SK-N-SH (cell line): ENCODE results near the gene IARS2. TPM values are rescaled to one million over a fixed set of nuclear protein-coding genes. Genes with fewer than 3 reads are reported as not detected.

Experiments
- CTCF ChIA-PET: fragments of 300-600, 350-600 bp; formaldehyde crosslinking; extraction: SDS; loops from one replicate; lab custom pipeline; 2021; lab: Yijun Ruan, JAX
- POLR2A ChIA-PET: fragments of 350-600 bp; sonication (Branson Sonifier 250); formaldehyde crosslinking; extraction: SDS; loops from one replicate; lab custom pipeline; 2020; ENCODE audit warnings: antibody characterized with exemption, inconsistent platforms; lab: Yijun Ruan, JAX
- DNase-seq: peaks from one replicate; pipeline ENCODE4 v3.0.0; 2012
- H2AFZ ChIP-seq: fragments of 200-600 bp; sonication (generic); 2 replicates; pipeline ENCODE4 v1.8.1; 2016; ENCODE audit warnings: antibody characterized with exemption, mild to moderate bottlenecking, low read depth
- H3F3A ChIP-seq: fragments of 200-600 bp; sonication (generic); replicated peaks from 2 replicates; pipeline ENCODE3; 2016; ENCODE audit warnings: antibody characterized with exemption, mild to moderate bottlenecking; ENCODE audit not compliant: insufficient read depth
- H3K27ac ChIP-seq, 2 experiments: fragments of 200-500 bp in 1 of 2; fragments of 200-600 bp in 1 of 2; sonication (Bioruptor generic) in 1 of 2; sonication (generic), shearing (Covaris generic) in 1 of 2; 2 replicates each; pipeline versions ENCODE4 v1.5.1 to v1.6.1; 2014 to 2016; ENCODE audit warnings: low read depth in 2 of 2, inconsistent platforms in 1 of 2, low read length in 1 of 2, mild to moderate bottlenecking in 1 of 2, mixed read lengths in 1 of 2
- H3K27me3 ChIP-seq: fragments of 200-600 bp; sonication (generic), shearing (Covaris generic); 2 replicates; pipeline ENCODE4 v1.6.1; 2016; ENCODE audit warnings: mixed run types; ENCODE audit not compliant: insufficient read depth
- H3K36me3 ChIP-seq, 2 experiments: fragments of 200-500 bp in 1 of 2; fragments of 200-600 bp in 1 of 2; sonication (Bioruptor generic) in 1 of 2; sonication (generic) in 1 of 2; replicated peaks in 1 of 2; 2 replicates each; pipeline versions ENCODE3 to v1.5.1; 2014 to 2016; ENCODE audit warnings: low read length in 1 of 2, mild to moderate bottlenecking in 1 of 2; ENCODE audit not compliant: insufficient read depth in 2 of 2, control insufficient read depth in 1 of 2
- H3K4me1 ChIP-seq, 2 experiments: fragments of 200-500 bp in 1 of 2; fragments of 200-600 bp in 1 of 2; sonication (Bioruptor generic) in 1 of 2; sonication (generic), shearing (Covaris generic) in 1 of 2; 2 replicates each; pipeline versions ENCODE4 v1.5.1 to v1.6.1; 2014 to 2016; ENCODE audit warnings: low read depth in 1 of 2, low read length in 1 of 2, mixed run types in 1 of 2; ENCODE audit not compliant: insufficient read depth in 2 of 2, control insufficient read depth in 1 of 2
- H3K4me2 ChIP-seq: fragments of 200-600 bp; sonication (generic), shearing (Covaris generic); 2 replicates; pipeline ENCODE4 v1.6.1; 2017; ENCODE audit warnings: mixed run types
- H3K4me3 ChIP-seq, 2 experiments: fragments of 200-500 bp in 1 of 2; fragments of 200-600 bp in 1 of 2; sonication (Bioruptor generic) in 1 of 2; sonication (generic), shearing (Covaris generic) in 1 of 2; 2 replicates each; pipeline versions ENCODE4 v1.5.1 to v1.8.1; 2014 to 2016; ENCODE audit warnings: low read depth in 2 of 2, inconsistent platforms in 1 of 2, low read length in 1 of 2, mild to moderate bottlenecking in 1 of 2, mixed read lengths in 1 of 2, moderate library complexity in 1 of 2
- H3K79me2 ChIP-seq: fragments of 200-600 bp; sonication (generic); 2 replicates; pipeline ENCODE4 v1.8.1; 2017; ENCODE audit warnings: mild to moderate bottlenecking; ENCODE audit not compliant: insufficient read depth
- H3K9ac ChIP-seq: fragments of 200-600 bp; sonication (generic); 2 replicates; pipeline ENCODE4 v1.6.1; 2017; ENCODE audit warnings: mixed run types
- H3K9me2 ChIP-seq: fragments of 200-600 bp; sonication (generic); 2 replicates; pipeline ENCODE4 v1.6.1; 2017; ENCODE audit warnings: mixed run types
- H3K9me3 ChIP-seq: fragments of 200-600 bp; sonication (generic); 2 replicates; pipeline ENCODE4 v1.6.1; 2017; ENCODE audit warnings: mixed run types, mild to moderate bottlenecking, moderate library complexity
- H4K20me1 ChIP-seq: fragments of 200-600 bp; sonication (generic); 2 replicates; pipeline ENCODE4 v1.6.1; 2017; ENCODE audit warnings: mild to moderate bottlenecking, mixed run types; ENCODE audit not compliant: insufficient read depth
- CHD2 ChIP-seq: fragments of 150-350 bp; IDR thresholded peaks from 2 replicates; pipeline ENCODE4 v1.6.1; 2018; ENCODE audit warnings: low read length; ENCODE audit not compliant: partially characterized antibody
- CTCF ChIP-seq: fragments of 200-600 bp; sonication (generic); IDR thresholded peaks from 2 replicates; pipeline ENCODE4 v1.6.1; 2017; ENCODE audit warnings: antibody characterized with exemption, mild to moderate bottlenecking, moderate library complexity
- GABPA ChIP-seq: IDR thresholded peaks from 2 replicates; pipeline ENCODE4 v1.4.0; 2012; ENCODE audit warnings: low read depth, mild to moderate bottlenecking
- JUND ChIP-seq: IDR thresholded peaks from 2 replicates; pipeline ENCODE4 v1.4.0; 2012
- MEF2A ChIP-seq: IDR thresholded peaks from 2 replicates; pipeline ENCODE4 v1.4.0; 2012; ENCODE audit warnings: low read depth, borderline replicate concordance
- MXI1 ChIP-seq: IDR thresholded peaks from 2 replicates; pipeline ENCODE4 v1.6.1; 2012; ENCODE audit warnings: mild to moderate bottlenecking, low read depth, low read length, improper control_type of control experiment
- NFIC ChIP-seq: IDR thresholded peaks from 2 replicates; pipeline ENCODE4 v1.4.0; 2012; ENCODE audit warnings: borderline replicate concordance
- NRF1 ChIP-seq: IDR thresholded peaks from 2 replicates; pipeline ENCODE4 v1.6.1; 2012; ENCODE audit warnings: low read depth, mild to moderate bottlenecking, low read length
- RAD21 ChIP-seq: IDR thresholded peaks from 2 replicates; pipeline ENCODE4 v1.6.1; 2012; ENCODE audit warnings: mild to moderate bottlenecking, low read length
- RCOR1 ChIP-seq: fragments of 150-350 bp; IDR thresholded peaks from 2 replicates; pipeline ENCODE4 v1.6.1; 2017; ENCODE audit warnings: antibody characterized with exemption, low read length
- RFX5 ChIP-seq: IDR thresholded peaks from 2 replicates; pipeline ENCODE4 v1.6.1; 2012; ENCODE audit warnings: mild to moderate bottlenecking, improper control_type of control experiment, low read length
- SMC3 ChIP-seq: IDR thresholded peaks from 2 replicates; pipeline ENCODE4 v1.6.1; 2012; ENCODE audit warnings: low read depth, low read length, improper control_type of control experiment
- TEAD4 ChIP-seq: IDR thresholded peaks from 2 replicates; pipeline ENCODE4 v1.4.0; 2012; ENCODE audit warnings: mild to moderate bottlenecking, borderline replicate concordance; ENCODE audit not compliant: insufficient read depth
- USF2 ChIP-seq: fragments of 150-350 bp; IDR thresholded peaks from 2 replicates; pipeline ENCODE4 v1.6.1; 2017; ENCODE audit warnings: antibody characterized with exemption, low read length, low read depth, borderline replicate concordance
- YY1 ChIP-seq: IDR thresholded peaks from 2 replicates; pipeline ENCODE4 v1.4.0; 2012; ENCODE audit warnings: low read depth, mild to moderate bottlenecking
- WGBS: methylation state at CpG from one replicate; pipeline ENCODE4 v1.1.6; 2017; ENCODE audit warnings: low lambda C conversion rate; 5-methylcytosine and 5-hydroxymethylcytosine counted together
- polyA plus RNA-seq, 3 experiments: library from polyadenylated mRNA; depleted of rRNA; stranded (reverse); fragments of >200 nt; gene quantifications; 2 replicates each; pipeline ENCODE4 v1.2.3, GENCODE V29; 2012
- TF ChIP-seq, protein P1 (sequence below): fragments of 150-350 bp; IDR thresholded peaks from 2 replicates; pipeline ENCODE4 v1.6.1; 2016; ENCODE audit warnings: mild to moderate bottlenecking, low read depth, low read length
- TF ChIP-seq, protein P2 (sequence below): IDR thresholded peaks from 2 replicates; pipeline ENCODE4 v1.4.0; 2012; ENCODE audit warnings: low read depth, borderline replicate concordance

The IARS2 gene
- polyA plus RNA-seq, 1 of the 3 experiments (the other 2 are of a cell fraction), result 25.7 TPM

DNA sequence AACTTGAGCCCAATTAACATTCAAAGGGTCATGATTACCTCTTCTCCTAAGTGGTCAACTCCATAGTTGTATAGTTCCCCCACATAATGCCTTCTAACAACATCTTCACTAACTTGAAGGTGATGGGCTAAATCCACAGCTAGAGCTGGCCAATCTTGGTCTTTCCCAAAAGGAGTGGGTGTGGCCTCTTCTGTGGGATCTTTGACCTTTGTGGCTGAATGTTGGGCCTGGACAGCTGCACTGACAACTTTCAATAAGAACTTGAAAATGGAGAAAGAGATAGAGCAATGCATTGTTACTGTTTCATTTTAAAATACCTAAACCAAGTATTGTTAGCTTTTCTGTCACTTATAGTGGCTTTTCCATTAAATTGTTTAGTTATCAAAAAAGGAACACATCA, 59.2 kb downstream of the IARS2 start (continued):
- TF ChIP-seq USF2 (no peak), YY1 (no peak), GABPA (no peak)

DNA sequence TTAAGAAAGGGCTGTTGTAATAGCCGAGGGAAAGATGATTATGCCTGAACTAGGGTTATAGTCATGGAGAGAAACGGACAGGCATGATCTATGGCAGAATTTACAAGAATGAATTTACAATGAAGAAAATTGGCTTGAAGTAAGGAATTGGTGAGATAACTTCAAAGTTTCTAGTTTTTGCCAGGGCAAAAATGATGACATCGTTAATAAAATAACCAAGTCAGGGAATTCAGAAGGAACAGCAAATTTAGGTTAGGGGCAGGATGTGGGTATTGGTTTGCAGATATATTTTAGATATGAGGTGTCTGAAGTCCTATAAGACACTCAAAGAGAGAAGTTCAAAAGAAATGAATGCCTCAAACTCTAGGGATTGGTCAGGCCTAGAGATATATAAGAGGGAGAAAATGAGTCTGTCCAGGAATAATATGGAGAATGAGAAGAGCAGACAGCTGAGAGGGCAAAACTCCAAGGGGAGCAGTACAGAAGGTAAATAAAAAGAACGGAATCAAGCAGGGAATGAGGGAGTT, 62.8 kb downstream of the IARS2 start:
- H3K36me3 ChIP-seq, result peaks cover 61 to 77% of the 10 kb centered on the region in 2 experiments
- no peak overlapping the region for H3K27ac ChIP-seq
- TF ChIP-seq, protein P1, sequence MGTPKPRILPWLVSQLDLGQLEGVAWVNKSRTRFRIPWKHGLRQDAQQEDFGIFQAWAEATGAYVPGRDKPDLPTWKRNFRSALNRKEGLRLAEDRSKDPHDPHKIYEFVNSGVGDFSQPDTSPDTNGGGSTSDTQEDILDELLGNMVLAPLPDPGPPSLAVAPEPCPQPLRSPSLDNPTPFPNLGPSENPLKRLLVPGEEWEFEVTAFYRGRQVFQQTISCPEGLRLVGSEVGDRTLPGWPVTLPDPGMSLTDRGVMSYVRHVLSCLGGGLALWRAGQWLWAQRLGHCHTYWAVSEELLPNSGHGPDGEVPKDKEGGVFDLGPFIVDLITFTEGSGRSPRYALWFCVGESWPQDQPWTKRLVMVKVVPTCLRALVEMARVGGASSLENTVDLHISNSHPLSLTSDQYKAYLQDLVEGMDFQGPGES, result no peak
- no peak for TF ChIP-seq NFIC
- TF ChIP-seq JUND, result no peak
- no peak for TF ChIP-seq CHD2
- no peak for TF ChIP-seq MXI1
- no peak for TF ChIP-seq RFX5
- TF ChIP-seq MEF2A, result no peak
- H2AFZ ChIP-seq, result no peak overlapping the region
- no peaks in the 10 kb centered on the region for H3K27me3 ChIP-seq
- DNase-seq, result no peak
- ChIA-PET CTCF (interaction anchor here (1.1 kb wide), 1 partner anchor 620 kb away, joined by 3 read pairs; no protein-coding TSS in a partner anchor), POLR2A (no interaction called here)
- H3K4me3 ChIP-seq, result no peak overlapping the region
- H3K4me2 ChIP-seq, result no peak overlapping the region
- no peaks in the 10 kb centered on the region for H3K79me2 ChIP-seq
- H3K9me3 ChIP-seq, result no peaks in the 10 kb centered on the region
- H4K20me1 ChIP-seq, result no peaks in the 10 kb centered on the region
- H3F3A ChIP-seq, result no peaks in the 10 kb centered on the region
- no peak overlapping the region for H3K9ac ChIP-seq
- H3K9me2 ChIP-seq, result no peaks in the 10 kb centered on the region
- H3K4me1 ChIP-seq, result no peaks in the 10 kb centered on the region
- 99% methylated on average over 4 of the region's 4 CpGs for WGBS

DNA sequence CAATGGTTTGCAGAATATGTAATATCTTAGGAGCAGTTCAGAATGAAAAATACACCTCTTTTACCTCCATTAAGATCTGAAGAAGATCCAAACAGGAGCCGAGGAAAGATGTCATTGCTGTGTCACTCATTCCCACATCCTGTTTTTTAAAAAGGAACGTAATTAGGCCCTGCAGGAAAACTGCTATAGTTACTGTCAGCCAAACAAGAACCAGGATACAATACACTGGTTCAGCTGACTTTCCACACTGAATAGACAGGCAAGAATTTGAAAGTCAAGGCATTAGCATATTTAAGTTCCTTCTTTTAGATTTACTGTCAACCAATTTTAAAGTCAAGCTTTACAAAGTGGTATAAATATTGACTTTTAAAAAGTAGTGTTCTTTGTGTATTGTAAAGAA, 63.8 kb downstream of the IARS2 start:
- no peak overlapping the region for H3K4me2 ChIP-seq
- no peak overlapping the region for H3K9ac ChIP-seq
- no peaks in the 10 kb centered on the region for H3K9me3 ChIP-seq
- no peak overlapping the region for H3K27ac ChIP-seq
- no peak overlapping the region for H2AFZ ChIP-seq
- TF ChIP-seq, protein P2, sequence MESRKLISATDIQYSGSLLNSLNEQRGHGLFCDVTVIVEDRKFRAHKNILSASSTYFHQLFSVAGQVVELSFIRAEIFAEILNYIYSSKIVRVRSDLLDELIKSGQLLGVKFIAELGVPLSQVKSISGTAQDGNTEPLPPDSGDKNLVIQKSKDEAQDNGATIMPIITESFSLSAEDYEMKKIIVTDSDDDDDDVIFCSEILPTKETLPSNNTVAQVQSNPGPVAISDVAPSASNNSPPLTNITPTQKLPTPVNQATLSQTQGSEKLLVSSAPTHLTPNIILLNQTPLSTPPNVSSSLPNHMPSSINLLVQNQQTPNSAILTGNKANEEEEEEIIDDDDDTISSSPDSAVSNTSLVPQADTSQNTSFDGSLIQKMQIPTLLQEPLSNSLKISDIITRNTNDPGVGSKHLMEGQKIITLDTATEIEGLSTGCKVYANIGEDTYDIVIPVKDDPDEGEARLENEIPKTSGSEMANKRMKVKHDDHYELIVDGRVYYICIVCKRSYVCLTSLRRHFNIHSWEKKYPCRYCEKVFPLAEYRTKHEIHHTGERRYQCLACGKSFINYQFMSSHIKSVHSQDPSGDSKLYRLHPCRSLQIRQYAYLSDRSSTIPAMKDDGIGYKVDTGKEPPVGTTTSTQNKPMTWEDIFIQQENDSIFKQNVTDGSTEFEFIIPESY, result no peak
- TF ChIP-seq SMC3, result no peak
- TF ChIP-seq CTCF, result no peak
- TF ChIP-seq RCOR1, result no peak
- TF ChIP-seq NRF1, result no peak
- TF ChIP-seq RAD21, result no peak
- TF ChIP-seq NFIC, result no peak
- TF ChIP-seq TEAD4, result no peak
- TF ChIP-seq USF2, result no peak
- WGBS, result 85% methylated on average over 2 of the region's 2 CpGs
- H3K4me3 ChIP-seq, result no peak overlapping the region
- DNase-seq, result no peak
- H3K27me3 ChIP-seq, result no peaks in the 10 kb centered on the region
- no peaks in the 10 kb centered on the region for H3F3A ChIP-seq
- H3K4me1 ChIP-seq, result no peaks in the 10 kb centered on the region
- H3K9me2 ChIP-seq, result no peaks in the 10 kb centered on the region
- no peaks in the 10 kb centered on the region for H4K20me1 ChIP-seq
- peaks cover 61 to 78% of the 10 kb centered on the region in 2 experiments for H3K36me3 ChIP-seq
- no peaks in the 10 kb centered on the region for H3K79me2 ChIP-seq
- ChIA-PET POLR2A (no interaction called here), CTCF (interaction anchor here (0.7 to 0.8 kb wide), 2 partner anchors 32 to 61 kb away, joined by 3 read pairs; no protein-coding TSS in a partner anchor)
